Measurements from ENCODE around the gene WDR49.

WDR49 gene

DNA sequence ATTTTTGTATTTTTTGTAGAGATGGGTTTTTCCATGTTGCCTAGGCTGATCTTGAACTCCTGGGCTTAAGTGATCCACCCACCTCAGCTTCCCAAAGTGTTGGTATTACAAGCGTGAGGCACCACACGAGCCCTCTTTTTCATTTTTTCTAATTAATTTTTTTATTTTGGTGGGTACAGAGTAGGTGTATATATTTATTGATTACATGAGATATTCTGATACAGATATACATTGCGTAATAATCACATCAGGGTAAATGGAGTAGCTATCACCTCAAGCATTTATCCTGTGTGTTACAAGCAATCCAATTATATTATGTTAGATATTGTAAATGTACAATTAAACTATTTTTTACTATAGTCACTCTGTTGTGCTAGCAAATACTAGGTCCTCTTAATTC, 66.1 kb downstream of the WDR49 start:
- Histone ChIP-seq H3K27me3 (ENCODE audit: control insufficient read depth, insufficient read depth, low read length) (no peaks in the 10 kb centered on the region), H3K4me1 (no peaks in the 10 kb centered on the region), H3K9ac (no peak overlapping the region), H2AFZ (no peak overlapping the region), H3K4me2 (ENCODE audit: low read length) (no peak overlapping the region), H3K79me2 (no peaks in the 10 kb centered on the region), H3K27ac (no peak overlapping the region), H3K36me3 (ENCODE audit: control insufficient read depth, insufficient read depth, low read length) (no peaks in the 10 kb centered on the region), H3K9me3 (ENCODE audit: control insufficient read depth, low read length) (no peaks in the 10 kb centered on the region), H3K4me3 (ENCODE audit: low read depth, low read length) (no peak overlapping the region)
- TF ChIP-seq, protein P1, sequence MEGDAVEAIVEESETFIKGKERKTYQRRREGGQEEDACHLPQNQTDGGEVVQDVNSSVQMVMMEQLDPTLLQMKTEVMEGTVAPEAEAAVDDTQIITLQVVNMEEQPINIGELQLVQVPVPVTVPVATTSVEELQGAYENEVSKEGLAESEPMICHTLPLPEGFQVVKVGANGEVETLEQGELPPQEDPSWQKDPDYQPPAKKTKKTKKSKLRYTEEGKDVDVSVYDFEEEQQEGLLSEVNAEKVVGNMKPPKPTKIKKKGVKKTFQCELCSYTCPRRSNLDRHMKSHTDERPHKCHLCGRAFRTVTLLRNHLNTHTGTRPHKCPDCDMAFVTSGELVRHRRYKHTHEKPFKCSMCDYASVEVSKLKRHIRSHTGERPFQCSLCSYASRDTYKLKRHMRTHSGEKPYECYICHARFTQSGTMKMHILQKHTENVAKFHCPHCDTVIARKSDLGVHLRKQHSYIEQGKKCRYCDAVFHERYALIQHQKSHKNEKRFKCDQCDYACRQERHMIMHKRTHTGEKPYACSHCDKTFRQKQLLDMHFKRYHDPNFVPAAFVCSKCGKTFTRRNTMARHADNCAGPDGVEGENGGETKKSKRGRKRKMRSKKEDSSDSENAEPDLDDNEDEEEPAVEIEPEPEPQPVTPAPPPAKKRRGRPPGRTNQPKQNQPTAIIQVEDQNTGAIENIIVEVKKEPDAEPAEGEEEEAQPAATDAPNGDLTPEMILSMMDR (IDR thresholded peaks at IDR 0.05): no peak

DNA sequence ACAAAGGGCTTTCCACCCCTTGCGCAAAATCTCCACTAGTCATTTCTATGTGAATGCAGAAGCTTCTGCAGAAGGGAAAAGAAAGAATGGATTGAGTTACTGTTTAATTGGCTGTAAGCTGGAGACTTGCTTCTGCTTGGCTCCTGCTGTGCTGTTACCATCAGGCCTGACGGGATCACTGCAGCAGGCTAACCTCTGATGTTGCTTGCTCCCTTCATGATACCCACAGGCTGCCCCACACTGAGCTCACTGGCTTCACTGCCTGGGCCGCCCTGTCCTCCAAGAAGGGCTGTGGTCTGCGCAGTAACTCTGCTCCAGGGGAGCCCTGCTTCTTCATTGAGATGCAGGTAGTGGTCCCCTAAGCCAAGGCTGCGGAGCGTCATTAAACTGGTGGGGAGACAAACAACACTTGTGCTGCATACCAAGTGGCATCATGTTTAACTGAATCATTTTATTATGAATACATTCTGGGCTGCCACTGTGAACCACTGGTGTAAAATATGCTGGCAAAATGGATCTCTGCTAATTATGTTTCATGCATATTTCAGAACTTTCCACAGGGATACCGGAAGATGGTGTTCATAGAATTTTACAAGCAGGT, 78.6 kb downstream of the WDR49 start:
- H3K4me1 ChIP-seq: no peaks in the 10 kb centered on the region
- no peaks in the 10 kb centered on the region for H3K27me3 ChIP-seq (ENCODE audit: control insufficient read depth, insufficient read depth, low read length)
- no peaks in the 10 kb centered on the region for H3K36me3 ChIP-seq (ENCODE audit: control insufficient read depth, insufficient read depth, low read length)
- TF ChIP-seq, protein P1 (IDR thresholded peaks at IDR 0.05): no peak
- H2AFZ ChIP-seq: no peak overlapping the region
- no peaks in the 10 kb centered on the region for H3K9me3 ChIP-seq (ENCODE audit: control insufficient read depth, low read length)
- H3K9ac ChIP-seq: no peak overlapping the region
- no peak overlapping the region for H3K27ac ChIP-seq
- no peak overlapping the region for H3K4me2 ChIP-seq (ENCODE audit: low read length)
- H3K79me2 ChIP-seq: no peaks in the 10 kb centered on the region
- no peak overlapping the region for H3K4me3 ChIP-seq (ENCODE audit: low read depth, low read length)

DNA sequence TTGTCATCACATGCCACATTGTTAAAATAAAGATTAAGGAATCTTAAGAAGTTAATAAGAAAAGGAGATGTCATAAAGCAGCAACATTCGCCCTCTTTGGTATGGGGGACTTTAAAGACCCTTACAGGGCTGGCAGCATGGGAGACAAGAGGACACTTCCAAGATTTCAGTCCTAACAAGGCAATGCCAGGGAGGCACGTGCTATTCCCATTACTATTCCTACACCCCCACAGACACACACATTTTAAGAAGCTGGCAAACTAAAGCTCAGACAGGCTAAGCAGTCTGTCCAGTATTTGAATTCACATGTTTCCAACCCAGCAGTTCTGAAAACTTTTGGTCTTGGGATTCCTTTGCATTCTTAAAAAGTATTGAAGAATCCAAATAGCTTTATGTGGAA, 80.8 kb downstream of the WDR49 start:
- Histone ChIP-seq H3K9ac (no peak overlapping the region), H3K27me3 (ENCODE audit: control insufficient read depth, insufficient read depth, low read length) (no peaks in the 10 kb centered on the region), H3K36me3 (ENCODE audit: control insufficient read depth, insufficient read depth, low read length) (no peaks in the 10 kb centered on the region), H3K27ac (no peak overlapping the region), H3K4me2 (ENCODE audit: low read length) (no peak overlapping the region), H3K79me2 (no peaks in the 10 kb centered on the region), H3K4me1 (no peaks in the 10 kb centered on the region), H3K9me3 (ENCODE audit: control insufficient read depth, low read length) (no peaks in the 10 kb centered on the region), H3K4me3 (ENCODE audit: low read depth, low read length) (no peak overlapping the region), H2AFZ (no peak overlapping the region)
- TF ChIP-seq, protein P1 (IDR thresholded peaks at IDR 0.05): no peak

GRCh38 chr3:167568634-167569033, 85.1 kb downstream of the WDR49 start:
- H3K4me1 ChIP-seq: no peaks in the 10 kb centered on the region
- H3K9me3 ChIP-seq (ENCODE audit: control insufficient read depth, low read length): no peaks in the 10 kb centered on the region
- TF ChIP-seq, protein P1 (IDR thresholded peaks at IDR 0.05): no peak

DNA sequence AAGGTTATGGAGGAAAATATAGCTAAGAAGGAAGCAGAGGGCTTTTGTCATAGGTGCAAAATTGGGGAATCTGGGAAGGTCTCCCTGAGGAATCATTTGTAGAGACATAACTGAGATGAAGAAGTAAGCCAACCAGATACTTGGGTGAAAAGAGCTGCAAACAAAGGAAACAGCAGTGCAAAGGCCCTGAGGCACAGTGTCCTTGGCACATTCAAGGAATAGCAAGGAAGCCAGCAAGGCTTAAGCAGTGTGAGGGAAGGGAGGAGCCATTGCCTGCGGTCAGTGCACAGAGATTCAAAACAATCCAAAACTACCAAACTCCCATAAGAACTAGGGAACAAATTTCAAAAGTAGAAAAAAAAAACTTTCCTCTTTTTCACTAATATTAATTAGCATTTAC, 88.3 kb downstream of the WDR49 start:
- TF ChIP-seq, protein P1 (IDR thresholded peaks at IDR 0.05): no peak
- Histone ChIP-seq H3K36me3 (ENCODE audit: control insufficient read depth, insufficient read depth, low read length) (no peaks in the 10 kb centered on the region), H3K4me2 (ENCODE audit: low read length) (no peak overlapping the region), H3K9me3 (ENCODE audit: control insufficient read depth, low read length) (no peaks in the 10 kb centered on the region), H3K4me1 (no peaks in the 10 kb centered on the region), H3K9ac (no peak overlapping the region), H2AFZ (no peak overlapping the region), H3K79me2 (no peaks in the 10 kb centered on the region), H3K27ac (no peak overlapping the region), H3K4me3 (ENCODE audit: low read depth, low read length) (no peak overlapping the region), H3K27me3 (ENCODE audit: control insufficient read depth, insufficient read depth, low read length) (no peaks in the 10 kb centered on the region)

More at GRCh38 chr3:167568634-167569033, 85.1 kb downstream of the WDR49 start:
- Histone ChIP-seq H3K4me3 (ENCODE audit: low read depth, low read length) (no peak overlapping the region), H3K36me3 (ENCODE audit: control insufficient read depth, insufficient read depth, low read length) (no peaks in the 10 kb centered on the region), H2AFZ (no peak overlapping the region), H3K27ac (no peak overlapping the region), H3K4me2 (ENCODE audit: low read length) (no peak overlapping the region), H3K79me2 (no peaks in the 10 kb centered on the region), H3K9ac (no peak overlapping the region), H3K27me3 (ENCODE audit: control insufficient read depth, insufficient read depth, low read length) (no peaks in the 10 kb centered on the region)

Data from parathyroid adenoma (tissue), 2 donors.